A673 (cell line): ENCODE results near the gene ARHGAP11B.
"Not testable (repeated sequence)": the region's sequence is repeated elsewhere in the genome, so short reads cannot be mapped to it uniquely, and the experiment has no call there.

Experiments used
- EZH2 ChIP-seq: fragments of 200-600 bp; sonication (generic); IDR thresholded peaks from 2 replicates; pipeline ENCODE4 v1.6.1; 2017; ENCODE audit warnings: borderline replicate concordance, low read depth, mild to moderate bottlenecking, mixed read lengths, antibody characterized with exemption, low read length; ENCODE audit not compliant: poor library complexity, severe bottlenecking
- TF ChIP-seq, protein P1 (sequence below): fragments of 300-800, 200-600 bp; sonication (generic); conservative IDR thresholded peaks from 2 replicates; pipeline ENCODE4 v1.5.1; 2017; ENCODE audit warnings: low read depth, mild to moderate bottlenecking, antibody characterized with exemption, low read length, moderate library complexity, mixed read lengths

- TF ChIP-seq, protein P1, sequence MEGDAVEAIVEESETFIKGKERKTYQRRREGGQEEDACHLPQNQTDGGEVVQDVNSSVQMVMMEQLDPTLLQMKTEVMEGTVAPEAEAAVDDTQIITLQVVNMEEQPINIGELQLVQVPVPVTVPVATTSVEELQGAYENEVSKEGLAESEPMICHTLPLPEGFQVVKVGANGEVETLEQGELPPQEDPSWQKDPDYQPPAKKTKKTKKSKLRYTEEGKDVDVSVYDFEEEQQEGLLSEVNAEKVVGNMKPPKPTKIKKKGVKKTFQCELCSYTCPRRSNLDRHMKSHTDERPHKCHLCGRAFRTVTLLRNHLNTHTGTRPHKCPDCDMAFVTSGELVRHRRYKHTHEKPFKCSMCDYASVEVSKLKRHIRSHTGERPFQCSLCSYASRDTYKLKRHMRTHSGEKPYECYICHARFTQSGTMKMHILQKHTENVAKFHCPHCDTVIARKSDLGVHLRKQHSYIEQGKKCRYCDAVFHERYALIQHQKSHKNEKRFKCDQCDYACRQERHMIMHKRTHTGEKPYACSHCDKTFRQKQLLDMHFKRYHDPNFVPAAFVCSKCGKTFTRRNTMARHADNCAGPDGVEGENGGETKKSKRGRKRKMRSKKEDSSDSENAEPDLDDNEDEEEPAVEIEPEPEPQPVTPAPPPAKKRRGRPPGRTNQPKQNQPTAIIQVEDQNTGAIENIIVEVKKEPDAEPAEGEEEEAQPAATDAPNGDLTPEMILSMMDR = not testable (repeated sequence)
- TF ChIP-seq EZH2 = not testable (repeated sequence)
Measured at GRCh38 chr15:30686651-30687050, 60.7 kb downstream of the ARHGAP11B start.
